ENCODE data around the gene SHB. TPM values are rescaled to one million over a fixed set of nuclear protein-coding genes. Genes with fewer than 3 reads are reported as not detected.

SHB gene
- total RNA-seq, 2 experiments from 2014 or later: 0.41 to 1.0 TPM

- Histone ChIP-seq H4K20me1 (ENCODE audit: insufficient read depth, low read length) (no peaks in the 10 kb centered on the region), H3K27ac (ENCODE audit: low read depth, low read length, poor library complexity, severe bottlenecking) (no peak overlapping the region), H3K9me3 (ENCODE audit: low read length) (no peaks in the 10 kb centered on the region), H3K79me2 (ENCODE audit: insufficient read depth, low read depth, low read length) (no peaks in the 10 kb centered on the region), H3K9me2 (ENCODE audit: insufficient read depth, low read length) (no peaks in the 10 kb centered on the region), H2AFZ (ENCODE audit: low read length) (no peak overlapping the region), H3K4me3 (ENCODE audit: low read depth, low read length, poor library complexity, severe bottlenecking) (no peak overlapping the region), H3K4me2 (ENCODE audit: low read length) (no peak overlapping the region), H3K36me3 (ENCODE audit: insufficient read depth, low read length) (no peaks in the 10 kb centered on the region), H3K4me1 (ENCODE audit: insufficient read depth, low read length, poor library complexity, severe bottlenecking) (no peaks in the 10 kb centered on the region)
- no peak for TF ChIP-seq EZH2phosphoT487 (IDR thresholded peaks at IDR 0.05; ENCODE audit: borderline replicate concordance, low read depth, low read length)
- TF ChIP-seq, protein P1, sequence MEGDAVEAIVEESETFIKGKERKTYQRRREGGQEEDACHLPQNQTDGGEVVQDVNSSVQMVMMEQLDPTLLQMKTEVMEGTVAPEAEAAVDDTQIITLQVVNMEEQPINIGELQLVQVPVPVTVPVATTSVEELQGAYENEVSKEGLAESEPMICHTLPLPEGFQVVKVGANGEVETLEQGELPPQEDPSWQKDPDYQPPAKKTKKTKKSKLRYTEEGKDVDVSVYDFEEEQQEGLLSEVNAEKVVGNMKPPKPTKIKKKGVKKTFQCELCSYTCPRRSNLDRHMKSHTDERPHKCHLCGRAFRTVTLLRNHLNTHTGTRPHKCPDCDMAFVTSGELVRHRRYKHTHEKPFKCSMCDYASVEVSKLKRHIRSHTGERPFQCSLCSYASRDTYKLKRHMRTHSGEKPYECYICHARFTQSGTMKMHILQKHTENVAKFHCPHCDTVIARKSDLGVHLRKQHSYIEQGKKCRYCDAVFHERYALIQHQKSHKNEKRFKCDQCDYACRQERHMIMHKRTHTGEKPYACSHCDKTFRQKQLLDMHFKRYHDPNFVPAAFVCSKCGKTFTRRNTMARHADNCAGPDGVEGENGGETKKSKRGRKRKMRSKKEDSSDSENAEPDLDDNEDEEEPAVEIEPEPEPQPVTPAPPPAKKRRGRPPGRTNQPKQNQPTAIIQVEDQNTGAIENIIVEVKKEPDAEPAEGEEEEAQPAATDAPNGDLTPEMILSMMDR (conservative IDR thresholded peaks at IDR 0.05; ENCODE audit: low read length): no peak
- ChIA-PET POLR2A (interaction anchor here (0.7 kb wide), 1 partner anchor 202 kb away, joined by 3 read pairs; no protein-coding TSS in a partner anchor), CTCF (ENCODE audit: unreplicated experiment) (no interaction called here)
- DNase-seq (ENCODE audit: low spot score): no peak
- BruUV-seq (replicated peaks): no TSS peak
- intact Hi-C loops (cut with micrococcal nuclease; ENCODE audit: unreplicated experiment): no loop called here
Observed at GRCh38 chr9:37937366-37937765, 131.7 kb downstream of the SHB start.

GRCh38 chr9:37936965-37937364 is 132.1 kb downstream of the SHB start:
- CTCF ChIA-PET (ENCODE audit: unreplicated experiment): no interaction called here
- H3K4me3 ChIP-seq (ENCODE audit: low read depth, low read length, poor library complexity, severe bottlenecking): no peak overlapping the region
- intact Hi-C loops (cut with micrococcal nuclease; ENCODE audit: unreplicated experiment): no loop called here
- H3K9me2 ChIP-seq (ENCODE audit: insufficient read depth, low read length): no peaks in the 10 kb centered on the region
- no peaks in the 10 kb centered on the region for H3K36me3 ChIP-seq (ENCODE audit: insufficient read depth, low read length)
- H3K9me3 ChIP-seq (ENCODE audit: low read length): no peaks in the 10 kb centered on the region
- H2AFZ ChIP-seq (ENCODE audit: low read length): no peak overlapping the region
- H3K79me2 ChIP-seq (ENCODE audit: insufficient read depth, low read depth, low read length): no peaks in the 10 kb centered on the region
- TF ChIP-seq, protein P1 (conservative IDR thresholded peaks at IDR 0.05; ENCODE audit: low read length): no peak
- TF ChIP-seq EZH2phosphoT487 (IDR thresholded peaks at IDR 0.05; ENCODE audit: borderline replicate concordance, low read depth, low read length): no peak
- no peak for DNase-seq (ENCODE audit: low spot score)
- BruUV-seq (replicated peaks): no TSS peak
- no peaks in the 10 kb centered on the region for H4K20me1 ChIP-seq (ENCODE audit: insufficient read depth, low read length)
- H3K4me2 ChIP-seq (ENCODE audit: low read length): no peak overlapping the region
- no peaks in the 10 kb centered on the region for H3K4me1 ChIP-seq (ENCODE audit: insufficient read depth, low read length, poor library complexity, severe bottlenecking)
- H3K27ac ChIP-seq (ENCODE audit: low read depth, low read length, poor library complexity, severe bottlenecking): no peak overlapping the region
- POLR2A ChIA-PET: interaction anchor here (0.7 to 0.8 kb wide), 2 partner anchors 34 to 202 kb away, joined by 3 read pairs; no protein-coding TSS in a partner anchor

DNA sequence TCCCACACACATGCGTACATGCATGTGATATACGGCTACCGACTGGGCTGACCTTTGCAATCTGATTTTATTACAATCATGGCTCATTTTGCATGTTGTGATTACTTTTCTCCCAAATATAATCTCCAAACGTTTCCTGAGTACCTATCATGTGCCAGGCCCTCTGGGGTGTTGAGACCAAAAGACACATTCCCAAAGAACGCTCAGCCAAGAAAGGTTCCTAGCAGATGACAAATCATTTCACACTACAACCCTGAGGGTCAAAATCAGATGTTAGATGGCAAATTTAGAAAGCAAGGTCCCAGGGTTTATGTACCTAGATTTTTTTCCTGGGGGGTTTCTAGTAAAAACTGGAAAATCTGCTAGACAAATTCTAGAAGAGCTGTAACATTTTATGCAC is 132.7 kb downstream of the SHB start:
- Histone ChIP-seq H3K79me2 (ENCODE audit: insufficient read depth, low read depth, low read length) (no peaks in the 10 kb centered on the region), H2AFZ (ENCODE audit: low read length) (no peak overlapping the region), H4K20me1 (ENCODE audit: insufficient read depth, low read length) (no peaks in the 10 kb centered on the region), H3K36me3 (ENCODE audit: insufficient read depth, low read length) (no peaks in the 10 kb centered on the region), H3K4me2 (ENCODE audit: low read length) (no peak overlapping the region), H3K9me3 (ENCODE audit: low read length) (no peaks in the 10 kb centered on the region), H3K27ac (ENCODE audit: low read depth, low read length, poor library complexity, severe bottlenecking) (no peak overlapping the region), H3K4me3 (ENCODE audit: low read depth, low read length, poor library complexity, severe bottlenecking) (no peak overlapping the region), H3K4me1 (ENCODE audit: insufficient read depth, low read length, poor library complexity, severe bottlenecking) (no peaks in the 10 kb centered on the region), H3K9me2 (ENCODE audit: insufficient read depth, low read length) (no peaks in the 10 kb centered on the region)
- ChIA-PET POLR2A (interaction anchor here (0.8 kb wide), 1 partner anchor 33 kb away, joined by 3 read pairs; no protein-coding TSS in a partner anchor), CTCF (ENCODE audit: unreplicated experiment) (interaction anchor here (0.6 kb wide), 1 partner anchor 31 kb away, joined by 3 read pairs; no protein-coding TSS in a partner anchor)
- intact Hi-C loops (cut with micrococcal nuclease; ENCODE audit: unreplicated experiment): no loop called here
- no peak for TF ChIP-seq EZH2phosphoT487 (IDR thresholded peaks at IDR 0.05; ENCODE audit: borderline replicate concordance, low read depth, low read length)
- TF ChIP-seq, protein P1 (conservative IDR thresholded peaks at IDR 0.05; ENCODE audit: low read length): no peak
- no TSS peak for BruUV-seq (replicated peaks)
- no peak for DNase-seq (ENCODE audit: low spot score)
